B cell (primary cell): ENCODE data around the gene PPP1R10. TPM values are rescaled to one million over a fixed set of nuclear protein-coding genes. Genes with fewer than 3 reads are reported as not detected.

Experiments used
- ATAC-seq: fragments of 200-7000 bp; cut with Tn5 transposase; one replicate; pipeline ENCODE4 v1.10.0; 2021; ENCODE audit warnings: low read depth, mild to moderate bottlenecking, moderate number of reproducible peaks, moderate library complexity
- CTCF ChIA-PET: fragments of 350-600 bp; sonication (Branson Sonifier 250); formaldehyde crosslinking; loops from one replicate; lab custom pipeline; 2021; ENCODE audit warnings: antibody characterized with exemption, inconsistent platforms; lab: Charles Lee
- POLR2A ChIA-PET: fragments of 350-600 bp; sonication (Branson Sonifier 250); formaldehyde crosslinking; loops from one replicate; lab custom pipeline; 2021; ENCODE audit warnings: antibody characterized with exemption; lab: Charles Lee
- DNase-seq: peaks from one replicate; pipeline ENCODE4 v3.0.0; 2013
- H2AFZ ChIP-seq: 2 replicates; pipeline ENCODE4 v1.6.1; 2012; ENCODE audit warnings: mild to moderate bottlenecking, low read depth, low read length; ENCODE audit not compliant: insufficient read depth, poor library complexity, severe bottlenecking
- H3K27ac ChIP-seq, 2 donors: 1 replicate in 1 of 2; 2 replicates in 1 of 2; pipeline ENCODE4 v1.5.1; 2012 to 2013; ENCODE audit warnings: low read length in 2 of 2, mild to moderate bottlenecking in 2 of 2, moderate library complexity in 1 of 2
- H3K27me3 ChIP-seq, 4 experiments: fragments of 200-600 bp in 1 of 4; sonication (generic) in 1 of 4; replicated peaks in 1 of 4; 1 replicate in 2 of 4; 2 replicates in 2 of 4; pipeline versions ENCODE4 v1.6.1 to v1.7.0; 2013 to 2016; ENCODE audit warnings: low read length in 3 of 4, mild to moderate bottlenecking in 2 of 4, mixed read lengths in 1 of 4, moderate library complexity in 1 of 4; ENCODE audit not compliant: insufficient read depth in 4 of 4, control insufficient read depth in 3 of 4; ENCODE audit errors: control extremely low read depth in 1 of 4
- H3K36me3 ChIP-seq, 2 experiments: replicated peaks in 1 of 2; 1 replicate in 1 of 2; 2 replicates in 1 of 2; pipeline versions ENCODE4 v1.6.1 to v1.7.1; 2013; ENCODE audit warnings: low read length in 1 of 2; ENCODE audit not compliant: insufficient read depth in 2 of 2, control insufficient read depth in 1 of 2; ENCODE audit errors: control extremely low read depth in 1 of 2, extremely low read depth in 1 of 2
- H3K4me1 ChIP-seq, 2 donors: fragments of 200-600 bp in 1 of 2; sonication (generic) in 1 of 2; 1 replicate in 1 of 2; 2 replicates in 1 of 2; pipeline versions ENCODE4 v1.5.1 to v1.6.1; 2013 to 2017; ENCODE audit warnings: low read length in 2 of 2; ENCODE audit not compliant: control insufficient read depth in 2 of 2, insufficient read depth in 2 of 2
- H3K4me2 ChIP-seq: replicated peaks from 2 replicates; pipeline ENCODE3; 2012; ENCODE audit warnings: mild to moderate bottlenecking, low read depth, low read length; ENCODE audit not compliant: poor library complexity, severe bottlenecking
- H3K4me3 ChIP-seq, 5 experiments: fragments of 200-600 bp in 1 of 5; sonication (generic) in 1 of 5; 1 replicate in 3 of 5; 2 replicates in 2 of 5; pipeline versions ENCODE4 v1.5.1 to v1.7.0; 2011 to 2016; ENCODE audit warnings: low read length in 4 of 5, mild to moderate bottlenecking in 4 of 5, low read depth in 2 of 5, control low read depth in 1 of 5, moderate library complexity in 1 of 5; ENCODE audit not compliant: insufficient read depth in 1 of 5; ENCODE audit errors: control extremely low read depth in 1 of 5, extremely low read depth in 1 of 5
- H3K79me2 ChIP-seq: fragments of 200-600 bp; sonication (generic); one replicate; pipeline ENCODE4 v1.6.0; 2016; ENCODE audit warnings: low read length; ENCODE audit not compliant: control insufficient read depth, insufficient read depth
- H3K9ac ChIP-seq: fragments of 200-600 bp; sonication (generic); 2 replicates; pipeline ENCODE4 v1.6.1; 2017; ENCODE audit warnings: mild to moderate bottlenecking, low read length, moderate library complexity
- H3K9me3 ChIP-seq, 3 donors: one replicate each; pipeline versions ENCODE4 v1.6.1 to v1.7.1; 2013; ENCODE audit warnings: low read length in 2 of 3; ENCODE audit not compliant: control insufficient read depth in 2 of 3, insufficient read depth in 1 of 3; ENCODE audit errors: control extremely low read depth in 1 of 3
- H4K20me1 ChIP-seq: 2 replicates; pipeline ENCODE4 v1.6.0; 2012; ENCODE audit warnings: mild to moderate bottlenecking, low read length; ENCODE audit not compliant: insufficient read depth, control insufficient read depth, poor library complexity, severe bottlenecking
- H3K27ac Mint-ChIP-seq: one replicate; pipeline ENCODE4 v1.8.0; 2021; ENCODE audit warnings: mixed read lengths
- H3K27me3 Mint-ChIP-seq: one replicate; pipeline ENCODE4 v1.8.0; 2021; ENCODE audit warnings: mixed read lengths
- H3K4me1 Mint-ChIP-seq: one replicate; pipeline ENCODE4 v1.8.0; 2021; ENCODE audit warnings: mixed read lengths
- H3K4me3 Mint-ChIP-seq: one replicate; pipeline ENCODE4 v1.8.0; 2021; ENCODE audit warnings: mixed read lengths
- H3K9me3 Mint-ChIP-seq: one replicate; pipeline ENCODE4 v1.8.0; 2022; ENCODE audit warnings: mixed read lengths; ENCODE audit not compliant: insufficient read depth
- EZH2 ChIP-seq: IDR thresholded peaks from 2 replicates; pipeline ENCODE4 v1.6.1; 2012; ENCODE audit warnings: borderline replicate concordance, low read depth, mild to moderate bottlenecking, moderate library complexity, low read length; ENCODE audit not compliant: insufficient read depth, poor library complexity, severe bottlenecking
- WGBS: methylation state at CpG from one replicate; pipeline ENCODE4 v1.1.5; 2013; ENCODE audit warnings: missing lambda C conversion rate; ENCODE audit not compliant: insufficient coverage; 5-methylcytosine and 5-hydroxymethylcytosine counted together
- intact Hi-C: fragments of 100-400 bp; cut with micrococcal nuclease; formaldehyde crosslinking; loops from one replicate; pipeline ENCODE4 v1.10.0; 2022
- polyA plus RNA-seq: library from polyadenylated mRNA; depleted of rRNA; stranded (reverse); fragments of >200 nt; gene quantifications from 2 replicates; pipeline ENCODE4 v1.2.3, GENCODE V29; 2012
- total RNA-seq, 2 donors: library from RNA; stranded (reverse); fragments of 120-200 nt in 1 of 2; gene quantifications; 1 replicate in 1 of 2; 2 replicates in 1 of 2; pipeline versions ENCODE4 v1.2.3 to v1.2.4, GENCODE V29; 2013 to 2022
- TF ChIP-seq, protein P1 (sequence below): fragments of 200-600 bp; IDR thresholded peaks from one replicate; pipeline ENCODE4 v1.8.0; 2022; ENCODE audit warnings: antibody characterized with exemption, mild to moderate bottlenecking

Gene PPP1R10
- total and polyA plus RNA-seq, 2 donors (not counting 1 experiment from before 2014, with no cell fraction given): 40.7 to 177 TPM

DNA sequence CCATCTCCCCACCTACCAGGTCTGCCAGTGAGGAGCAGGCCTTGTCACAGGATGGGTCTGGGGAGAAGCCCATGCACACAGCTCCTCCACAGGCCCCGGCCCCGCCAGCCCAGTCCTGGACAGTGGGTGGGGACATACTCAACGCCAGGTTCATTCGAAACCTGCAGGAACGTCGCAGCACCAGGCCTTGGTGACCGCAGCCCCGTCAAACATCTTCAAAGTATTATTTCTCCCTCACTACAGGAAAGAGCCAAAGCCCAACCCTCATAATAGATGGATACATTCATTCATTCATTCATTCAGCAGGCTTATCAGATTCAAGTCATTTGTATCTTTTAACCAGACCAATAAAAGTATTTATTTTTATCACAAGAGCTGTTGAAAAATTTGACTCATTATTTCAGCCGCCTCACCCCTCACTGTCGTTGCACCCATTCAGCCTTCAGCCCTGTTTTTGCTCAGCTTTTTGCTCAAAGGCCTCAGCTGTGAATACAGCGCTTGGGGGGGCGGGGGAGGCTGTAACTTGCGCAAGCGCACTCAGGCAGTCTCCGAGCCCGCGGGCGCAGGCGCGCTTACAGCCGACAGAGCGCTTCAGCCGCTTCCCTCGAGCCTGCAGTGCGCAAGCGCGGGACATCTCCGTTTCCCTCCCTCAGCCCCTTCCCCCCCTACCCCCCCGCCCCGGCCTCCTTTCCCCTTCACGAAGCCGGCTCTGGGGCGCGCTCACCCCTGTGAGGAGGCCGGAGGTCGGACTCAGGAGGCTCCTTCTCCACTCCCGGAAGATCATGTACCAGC lies 29.6 kb upstream of the PPP1R10 start, which contains the start of gene C6orf136:
C6orf136 (plus strand) TSS at position 684 of the 792 bp plus-strand sequence; CDS start at position 783, 99 bp downstream.
- ChIA-PET POLR2A (interaction anchor here (0.6 to 1.0 kb wide), 5 partner anchors 29 to 997 kb away, joined by 3 to 6 read pairs (median 3); partner anchors contain the start of gene PPP1R10), CTCF (interaction anchor here (1.1 to 1.6 kb wide), 4 partner anchors 29 to 105 kb away, joined by 3 to 7 read pairs (median 4); partner anchors contain the start of gene MRPS18B)
- Mint-ChIP-seq H3K27me3 (no peaks in the 10 kb centered on the region), H3K9me3 (no peaks in the 10 kb centered on the region), H3K4me3 (peak within 1 kb of the TSS; percentile 89), H3K4me1 (peaks cover 28% of the 10 kb centered on the region), H3K27ac (peak within 1 kb of the TSS; percentile 95)
- Histone ChIP-seq H3K9me3 (no peaks in the 10 kb centered on the region), H3K4me2 (peak within 1 kb of the TSS; percentile 94), H3K79me2 (peaks cover 28% of the 10 kb centered on the region), H2AFZ (peak within 1 kb of the TSS; percentile 99), H3K27ac (peak within 1 kb of the TSS; percentile 76 to 89), H3K9ac (peak within 1 kb of the TSS; percentile 94), H3K27me3 (no peaks in the 10 kb centered on the region), H3K36me3 (peaks cover 1 to 15% of the 10 kb centered on the region in 2 experiments), H4K20me1 (peaks cover 19% of the 10 kb centered on the region), H3K4me3 (peak within 1 kb of the TSS; percentile 24 to 93 (median 80)), H3K4me1 (peaks cover 12 to 21% of the 10 kb centered on the region in 2 donors)
- TF ChIP-seq EZH2: no peak
- TF ChIP-seq, protein P1, sequence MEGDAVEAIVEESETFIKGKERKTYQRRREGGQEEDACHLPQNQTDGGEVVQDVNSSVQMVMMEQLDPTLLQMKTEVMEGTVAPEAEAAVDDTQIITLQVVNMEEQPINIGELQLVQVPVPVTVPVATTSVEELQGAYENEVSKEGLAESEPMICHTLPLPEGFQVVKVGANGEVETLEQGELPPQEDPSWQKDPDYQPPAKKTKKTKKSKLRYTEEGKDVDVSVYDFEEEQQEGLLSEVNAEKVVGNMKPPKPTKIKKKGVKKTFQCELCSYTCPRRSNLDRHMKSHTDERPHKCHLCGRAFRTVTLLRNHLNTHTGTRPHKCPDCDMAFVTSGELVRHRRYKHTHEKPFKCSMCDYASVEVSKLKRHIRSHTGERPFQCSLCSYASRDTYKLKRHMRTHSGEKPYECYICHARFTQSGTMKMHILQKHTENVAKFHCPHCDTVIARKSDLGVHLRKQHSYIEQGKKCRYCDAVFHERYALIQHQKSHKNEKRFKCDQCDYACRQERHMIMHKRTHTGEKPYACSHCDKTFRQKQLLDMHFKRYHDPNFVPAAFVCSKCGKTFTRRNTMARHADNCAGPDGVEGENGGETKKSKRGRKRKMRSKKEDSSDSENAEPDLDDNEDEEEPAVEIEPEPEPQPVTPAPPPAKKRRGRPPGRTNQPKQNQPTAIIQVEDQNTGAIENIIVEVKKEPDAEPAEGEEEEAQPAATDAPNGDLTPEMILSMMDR: no peak
- 4% methylated on average over 20 of the region's 37 CpGs for WGBS
- intact Hi-C loops: loop anchor here (1.0 kb wide), 5 partner anchors 20 to 90 kb away; partner anchors contain the start of genes ATAT1, DHX16, GNL1 and MRPS18B
- ATAC-seq (peak; percentile 77), DNase-seq (peak; percentile 95)
